ENCODE measurements around the gene IFNAR1.
A peak's percentile ranks its signal among the peaks of the same experiment; 100 is the strongest.

IFNAR1 gene

DNA sequence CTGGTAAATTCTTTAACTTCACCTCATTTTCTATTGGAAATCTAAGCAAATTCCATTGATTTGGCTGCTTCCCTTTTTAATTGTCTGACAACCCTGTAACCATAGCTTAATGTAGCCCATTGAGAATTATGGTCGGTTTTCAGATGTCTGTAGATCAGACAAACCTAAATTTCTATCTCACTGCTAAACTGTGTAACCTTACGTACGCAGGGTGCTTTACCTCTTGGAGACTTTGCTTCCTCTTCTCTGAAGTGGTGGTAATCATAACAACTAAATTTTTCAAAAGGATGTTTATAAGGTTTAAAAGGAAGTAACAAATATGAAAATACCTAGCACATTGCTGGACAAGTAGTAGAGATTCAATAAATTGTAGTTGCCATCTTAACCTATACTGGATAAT is 25.9 kb downstream of the IFNAR1 start:
- no peak overlapping the region for H3K4me3 ChIP-seq (ENCODE audit: low read depth in 1 of 2, low read length in 1 of 2)
- TF ChIP-seq, protein P1, sequence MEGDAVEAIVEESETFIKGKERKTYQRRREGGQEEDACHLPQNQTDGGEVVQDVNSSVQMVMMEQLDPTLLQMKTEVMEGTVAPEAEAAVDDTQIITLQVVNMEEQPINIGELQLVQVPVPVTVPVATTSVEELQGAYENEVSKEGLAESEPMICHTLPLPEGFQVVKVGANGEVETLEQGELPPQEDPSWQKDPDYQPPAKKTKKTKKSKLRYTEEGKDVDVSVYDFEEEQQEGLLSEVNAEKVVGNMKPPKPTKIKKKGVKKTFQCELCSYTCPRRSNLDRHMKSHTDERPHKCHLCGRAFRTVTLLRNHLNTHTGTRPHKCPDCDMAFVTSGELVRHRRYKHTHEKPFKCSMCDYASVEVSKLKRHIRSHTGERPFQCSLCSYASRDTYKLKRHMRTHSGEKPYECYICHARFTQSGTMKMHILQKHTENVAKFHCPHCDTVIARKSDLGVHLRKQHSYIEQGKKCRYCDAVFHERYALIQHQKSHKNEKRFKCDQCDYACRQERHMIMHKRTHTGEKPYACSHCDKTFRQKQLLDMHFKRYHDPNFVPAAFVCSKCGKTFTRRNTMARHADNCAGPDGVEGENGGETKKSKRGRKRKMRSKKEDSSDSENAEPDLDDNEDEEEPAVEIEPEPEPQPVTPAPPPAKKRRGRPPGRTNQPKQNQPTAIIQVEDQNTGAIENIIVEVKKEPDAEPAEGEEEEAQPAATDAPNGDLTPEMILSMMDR (IDR thresholded peaks at IDR 0.05), result no peak
- H3K4me1 ChIP-seq (ENCODE audit: control insufficient read depth in 1 of 2, insufficient read depth in 1 of 2, low read depth in 1 of 2, low read length in 1 of 2), result no peaks in the 10 kb centered on the region
- no peaks in the 10 kb centered on the region for H3K9me3 ChIP-seq
- no peaks in the 10 kb centered on the region for H3K27me3 ChIP-seq
- peaks cover 96% of the 10 kb centered on the region for H3K36me3 ChIP-seq
- peak overlapping the region; percentile 33 for H3K27ac ChIP-seq

DNA sequence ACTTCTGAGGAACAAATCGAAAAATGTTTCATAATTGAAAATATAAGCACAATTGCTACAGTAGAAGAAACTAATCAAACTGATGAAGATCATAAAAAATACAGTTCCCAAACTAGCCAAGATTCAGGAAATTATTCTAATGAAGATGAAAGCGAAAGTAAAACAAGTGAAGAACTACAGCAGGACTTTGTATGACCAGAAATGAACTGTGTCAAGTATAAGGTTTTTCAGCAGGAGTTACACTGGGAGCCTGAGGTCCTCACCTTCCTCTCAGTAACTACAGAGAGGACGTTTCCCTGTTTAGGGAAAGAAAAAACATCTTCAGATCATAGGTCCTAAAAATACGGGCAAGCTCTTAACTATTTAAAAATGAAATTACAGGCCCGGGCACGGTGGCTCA is 30.6 kb downstream of the IFNAR1 start:
- Histone ChIP-seq H3K9me3 (no peaks in the 10 kb centered on the region), H3K27me3 (no peaks in the 10 kb centered on the region), H3K36me3 (peaks cover 83% of the 10 kb centered on the region), H3K27ac (peak overlapping the region; percentile 29), H3K4me1 (ENCODE audit: control insufficient read depth in 1 of 2, insufficient read depth in 1 of 2, low read depth in 1 of 2, low read length in 1 of 2) (no peaks in the 10 kb centered on the region), H3K4me3 (ENCODE audit: low read depth in 1 of 2, low read length in 1 of 2) (no peak overlapping the region)
- TF ChIP-seq, protein P1 (IDR thresholded peaks at IDR 0.05), result no peak

DNA sequence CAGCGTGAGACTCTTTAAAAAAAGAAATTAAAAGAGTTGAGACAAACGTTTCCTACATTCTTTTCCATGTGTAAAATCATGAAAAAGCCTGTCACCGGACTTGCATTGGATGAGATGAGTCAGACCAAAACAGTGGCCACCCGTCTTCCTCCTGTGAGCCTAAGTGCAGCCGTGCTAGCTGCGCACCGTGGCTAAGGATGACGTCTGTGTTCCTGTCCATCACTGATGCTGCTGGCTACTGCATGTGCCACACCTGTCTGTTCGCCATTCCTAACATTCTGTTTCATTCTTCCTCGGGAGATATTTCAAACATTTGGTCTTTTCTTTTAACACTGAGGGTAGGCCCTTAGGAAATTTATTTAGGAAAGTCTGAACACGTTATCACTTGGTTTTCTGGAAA is 31.2 kb downstream of the IFNAR1 start:
- Histone ChIP-seq H3K27me3 (no peaks in the 10 kb centered on the region), H3K4me3 (ENCODE audit: low read depth in 1 of 2, low read length in 1 of 2) (no peak overlapping the region), H3K27ac (peak overlapping the region; percentile 29), H3K4me1 (ENCODE audit: control insufficient read depth in 1 of 2, insufficient read depth in 1 of 2, low read depth in 1 of 2, low read length in 1 of 2) (peaks cover 6% of the 10 kb centered on the region in 2 experiments), H3K36me3 (peaks cover 77% of the 10 kb centered on the region), H3K9me3 (no peaks in the 10 kb centered on the region)
- TF ChIP-seq, protein P1 (IDR thresholded peaks at IDR 0.05), result no peak

DNA sequence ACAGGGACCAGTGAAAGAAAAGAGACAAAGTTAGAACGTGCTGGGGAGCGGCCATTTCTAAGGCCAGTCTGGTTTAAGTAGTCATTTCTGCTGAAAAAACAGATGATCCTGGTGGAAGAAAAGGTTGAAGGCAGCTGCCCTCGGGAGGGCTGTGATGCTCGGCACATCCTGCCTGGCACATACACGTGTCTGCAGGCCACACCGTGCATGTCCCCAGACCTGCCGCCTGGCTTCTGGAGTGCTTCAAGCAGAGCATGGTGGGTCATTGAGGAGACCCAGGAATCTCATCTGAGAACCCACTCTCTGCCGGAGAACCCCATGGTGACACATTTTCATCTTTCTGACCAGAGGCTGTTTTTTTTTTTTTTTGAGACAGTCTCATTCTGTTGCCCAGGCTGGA is 32.4 kb downstream of the IFNAR1 start:
- no peaks in the 10 kb centered on the region for H3K9me3 ChIP-seq
- TF ChIP-seq, protein P1 (IDR thresholded peaks at IDR 0.05), result no peak
- H3K4me3 ChIP-seq (ENCODE audit: low read depth in 1 of 2, low read length in 1 of 2), result no peak overlapping the region
- H3K27ac ChIP-seq, result no peak overlapping the region
- peaks cover 67% of the 10 kb centered on the region for H3K36me3 ChIP-seq
- no peaks in the 10 kb centered on the region for H3K27me3 ChIP-seq
- peaks cover 17 to 18% of the 10 kb centered on the region in 2 experiments for H3K4me1 ChIP-seq (ENCODE audit: control insufficient read depth in 1 of 2, insufficient read depth in 1 of 2, low read depth in 1 of 2, low read length in 1 of 2)

DNA sequence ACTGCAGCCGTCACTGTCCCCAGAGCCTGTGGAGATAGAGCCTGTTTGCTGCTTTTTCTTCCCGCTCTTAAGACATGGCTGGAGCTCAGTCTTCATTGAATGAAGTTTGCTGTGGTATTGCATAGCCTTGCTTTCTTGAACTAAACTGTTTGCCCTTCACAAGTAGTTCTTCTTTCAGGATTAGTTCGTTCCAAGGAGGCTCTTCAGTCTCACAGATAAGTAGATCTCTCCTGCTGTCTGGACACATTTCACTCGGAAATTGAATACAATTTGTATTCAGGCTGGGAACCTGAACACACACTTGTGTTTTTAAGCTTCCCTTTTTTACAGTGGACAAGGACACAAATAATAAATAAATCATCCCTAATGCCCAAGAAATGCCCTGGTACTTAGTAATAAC is 34.7 kb downstream of the IFNAR1 start:
- Histone ChIP-seq H3K27ac (peak overlapping the region; percentile 34), H3K27me3 (no peaks in the 10 kb centered on the region), H3K4me1 (ENCODE audit: control insufficient read depth in 1 of 2, insufficient read depth in 1 of 2, low read depth in 1 of 2, low read length in 1 of 2) (peaks cover 39 to 40% of the 10 kb centered on the region in 2 experiments), H3K36me3 (peaks cover 45% of the 10 kb centered on the region), H3K9me3 (no peaks in the 10 kb centered on the region), H3K4me3 (ENCODE audit: low read depth in 1 of 2, low read length in 1 of 2) (no peak overlapping the region)
- TF ChIP-seq, protein P1 (IDR thresholded peaks at IDR 0.05), result no peak

DNA sequence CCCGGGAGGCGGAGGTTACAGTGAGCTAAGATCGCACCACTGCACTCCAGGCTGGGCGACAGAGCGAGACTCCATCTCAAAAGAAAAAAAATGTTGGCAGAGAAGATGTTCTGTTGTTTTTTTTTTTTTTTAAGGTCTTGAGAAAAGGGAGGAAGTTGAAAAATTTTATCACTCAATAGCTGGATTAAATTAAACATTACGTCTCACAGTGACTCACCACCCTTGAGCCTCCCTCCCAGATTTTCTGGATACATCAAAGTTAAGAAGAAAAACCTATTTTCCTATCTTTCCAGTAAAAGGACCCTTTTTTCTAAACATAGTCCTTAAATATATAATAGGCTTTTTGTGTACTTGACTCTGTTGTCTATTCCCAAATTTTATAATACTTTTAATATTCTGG is 35.5 kb downstream of the IFNAR1 start:
- H3K27me3 ChIP-seq, result no peaks in the 10 kb centered on the region
- H3K4me3 ChIP-seq (ENCODE audit: low read depth in 1 of 2, low read length in 1 of 2), result no peak overlapping the region
- peak overlapping the region; percentile 94 for H3K27ac ChIP-seq
- TF ChIP-seq, protein P1 (IDR thresholded peaks at IDR 0.05), result no peak
- peaks cover 37% of the 10 kb centered on the region for H3K36me3 ChIP-seq
- peaks cover 48 to 49% of the 10 kb centered on the region in 2 experiments for H3K4me1 ChIP-seq (ENCODE audit: control insufficient read depth in 1 of 2, insufficient read depth in 1 of 2, low read depth in 1 of 2, low read length in 1 of 2)
- no peaks in the 10 kb centered on the region for H3K9me3 ChIP-seq

Data from neutrophil (primary cell).